ENCODE data around the gene KMT2C. TPM values are rescaled to one million over a fixed set of nuclear protein-coding genes. Genes with fewer than 3 reads are reported as not detected.
A peak's percentile ranks its signal among the peaks of the same experiment; 100 is the strongest.
"Not testable (repeated sequence)": the region's sequence is repeated elsewhere in the genome, so short reads cannot be mapped to it uniquely, and the experiment has no call there.

KMT2C gene
- total and polyA plus RNA-seq, 4 experiments from 2014 or later, result 2.7 to 129 (median 74.5) TPM

GRCh38 chr7:152386136-152386764 is 49.6 kb downstream of the KMT2C start:
- H3K27me3 Mint-ChIP-seq; DNase-seq; H3K4me3 ChIP-seq (ENCODE audit: low read length in 2 of 2); H3K27me3 ChIP-seq (ENCODE audit: insufficient read depth, low read length); H3K9me3 ChIP-seq (ENCODE audit: control insufficient read depth in 1 of 2, low read length in 2 of 2); H3K9me3 Mint-ChIP-seq; intact Hi-C loops (cut with micrococcal nuclease); H3K36me3 ChIP-seq (ENCODE audit: insufficient read depth, low read length); POLR2A ChIA-PET (ENCODE audit: partially characterized antibody); H3K36me3 Mint-ChIP-seq; CTCF ChIA-PET (ENCODE audit: partially characterized antibody); H3K27ac ChIP-seq (ENCODE audit: low read depth, low read length); H3K27ac Mint-ChIP-seq: not testable (repeated sequence)
- peaks cover 10% of the 10 kb centered on the region for H3K4me1 ChIP-seq (ENCODE audit: insufficient read depth, low read length)
- peak overlapping the region in 1 of 8 donors; percentile 2 for H3K4me3 Mint-ChIP-seq
- peaks cover 14 to 24% (median 18%) of the 10 kb centered on the region in 4 donors for H3K4me1 Mint-ChIP-seq

- peaks cover 15 to 17% (median 16%) of the 10 kb centered on the region in 4 donors for H3K4me1 Mint-ChIP-seq
- H3K27ac Mint-ChIP-seq; H3K9me3 ChIP-seq (ENCODE audit: control insufficient read depth in 1 of 2, low read length in 2 of 2); H3K27ac ChIP-seq (ENCODE audit: low read depth, low read length); H3K4me3 ChIP-seq (ENCODE audit: low read length in 2 of 2); DNase-seq; H3K36me3 Mint-ChIP-seq; H3K27me3 Mint-ChIP-seq; CTCF ChIA-PET (ENCODE audit: partially characterized antibody); H3K27me3 ChIP-seq (ENCODE audit: insufficient read depth, low read length); H3K9me3 Mint-ChIP-seq; H3K36me3 ChIP-seq (ENCODE audit: insufficient read depth, low read length); POLR2A ChIA-PET (ENCODE audit: partially characterized antibody); intact Hi-C loops (cut with micrococcal nuclease): not testable (repeated sequence)
- H3K4me3 Mint-ChIP-seq, result peak overlapping the region in 2 of 8 donors; percentile 15 to 37
- peaks cover 10% of the 10 kb centered on the region for H3K4me1 ChIP-seq (ENCODE audit: insufficient read depth, low read length)
Observed at GRCh38 chr7:152384235-152385200, 51.3 kb downstream of the KMT2C start.

DNA sequence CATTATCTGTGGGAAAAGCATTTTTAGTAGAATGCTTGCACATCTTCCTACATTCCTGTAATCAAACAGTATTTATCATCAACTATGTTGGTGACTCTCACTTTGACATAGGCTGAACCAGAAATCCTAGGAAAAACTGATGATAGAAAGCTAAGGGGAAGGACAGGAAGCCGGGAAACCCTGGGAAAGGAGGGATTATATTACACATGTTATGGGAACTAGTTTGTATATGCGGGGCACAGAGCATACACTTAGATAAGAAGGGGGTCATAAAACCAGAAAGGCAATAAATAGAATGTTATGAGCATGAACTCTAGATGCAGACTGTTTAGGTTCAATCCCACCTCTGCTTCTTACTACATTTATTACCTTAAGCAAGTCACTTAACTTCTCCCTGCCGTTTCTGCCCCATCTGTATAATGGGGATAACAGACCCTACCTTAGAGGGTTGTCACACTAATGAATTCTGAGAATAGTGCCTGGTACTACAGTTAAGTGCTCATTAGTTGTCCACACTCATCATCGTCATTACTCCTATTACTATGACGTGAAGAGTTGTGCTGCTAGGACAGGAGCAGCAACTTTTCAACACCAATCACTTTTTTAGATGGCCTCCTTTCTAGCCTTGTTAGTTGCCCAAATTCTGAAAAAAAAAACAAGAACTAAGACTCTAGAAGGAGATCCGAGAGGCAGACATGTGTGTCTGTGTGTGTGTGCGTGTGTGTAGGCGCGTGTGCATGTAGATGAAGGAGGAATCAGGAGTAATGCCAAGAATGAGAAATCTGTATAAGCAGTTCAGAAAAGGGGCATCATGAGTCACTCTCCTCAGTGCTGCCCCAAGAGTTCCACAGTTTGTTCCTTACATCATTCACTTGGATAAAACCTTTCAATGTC is 52.2 kb downstream of the KMT2C start:
- H3K9me3 Mint-ChIP-seq, result peaks cover 0 to 7% (median 3%) of the 10 kb centered on the region in 8 donors
- intact Hi-C loops (cut with micrococcal nuclease), result no loop called here
- Histone ChIP-seq H3K4me1 (ENCODE audit: insufficient read depth, low read length) (peaks cover 10% of the 10 kb centered on the region), H3K36me3 (ENCODE audit: insufficient read depth, low read length) (no peaks in the 10 kb centered on the region), H3K27me3 (ENCODE audit: insufficient read depth, low read length) (no peaks in the 10 kb centered on the region), H3K4me3 (ENCODE audit: low read length in 2 of 2) (no peak overlapping the region), H3K9me3 (ENCODE audit: control insufficient read depth in 1 of 2, low read length in 2 of 2) (no peaks in the 10 kb centered on the region), H3K27ac (ENCODE audit: low read depth, low read length) (no peak overlapping the region)
- DNase-seq, result no peak
- H3K4me1 Mint-ChIP-seq, result peaks cover 19 to 26% (median 23%) of the 10 kb centered on the region in 4 donors
- no peaks in the 10 kb centered on the region for H3K36me3 Mint-ChIP-seq
- POLR2A ChIA-PET (ENCODE audit: partially characterized antibody), result no interaction called here
- H3K4me3 Mint-ChIP-seq, result no peak overlapping the region
- no peaks in the 10 kb centered on the region for H3K27me3 Mint-ChIP-seq
- H3K27ac Mint-ChIP-seq, result no peak overlapping the region
- CTCF ChIA-PET (ENCODE audit: partially characterized antibody), result no interaction called here

DNA sequence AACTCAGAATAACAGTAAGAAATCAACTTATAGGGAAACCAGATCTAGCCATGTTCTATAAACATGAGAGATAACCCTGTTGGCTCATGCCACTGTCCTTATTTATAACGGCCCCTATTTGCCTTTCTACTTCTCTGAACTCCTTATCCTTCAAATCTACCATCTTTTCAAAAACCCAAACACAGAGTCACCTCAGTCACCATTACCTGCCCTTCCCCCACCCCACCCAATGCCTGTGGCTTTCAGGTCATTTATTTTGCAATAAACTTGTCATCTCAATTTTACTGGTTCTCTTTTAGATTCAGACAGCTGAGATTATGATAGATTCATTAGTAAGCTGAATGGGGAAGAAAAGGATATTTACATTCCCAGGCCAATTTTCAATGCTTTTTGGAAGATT is 53.6 kb downstream of the KMT2C start:
- intact Hi-C loops (cut with micrococcal nuclease), result no loop called here

DNA sequence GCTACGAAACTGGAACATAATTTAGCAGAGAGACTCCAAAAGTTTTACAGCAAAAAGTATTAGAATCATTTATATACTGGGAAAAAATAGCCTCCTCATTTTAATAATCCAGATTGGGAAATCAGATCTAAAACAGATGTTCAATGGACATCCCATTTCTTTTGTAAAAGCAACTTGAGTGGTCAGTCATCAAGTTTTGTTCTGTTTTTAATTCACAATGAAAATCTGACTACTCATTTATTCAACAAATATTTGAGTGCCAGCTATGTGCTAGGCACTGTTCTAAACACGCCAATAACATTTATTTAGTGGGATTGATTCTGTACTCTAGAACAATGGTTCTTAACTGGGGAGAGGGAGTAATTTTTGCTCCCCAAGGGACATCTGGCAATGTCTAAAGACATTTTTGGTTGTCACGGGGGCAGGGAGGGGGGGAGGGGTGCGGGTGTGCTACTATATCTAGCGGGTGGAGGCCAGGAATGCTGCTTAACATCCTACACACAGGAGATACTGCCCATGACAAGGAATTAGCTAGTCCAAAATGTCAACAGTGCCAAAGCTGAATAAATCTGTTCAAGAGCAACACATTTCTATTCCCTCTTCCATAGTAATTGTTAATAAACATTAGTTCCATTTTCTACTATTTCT is 54.7 kb downstream of the KMT2C start:
- H3K9me3 ChIP-seq (ENCODE audit: control insufficient read depth in 1 of 2, low read length in 2 of 2); H3K36me3 ChIP-seq (ENCODE audit: insufficient read depth, low read length); H3K27ac ChIP-seq (ENCODE audit: low read depth, low read length); H3K27ac Mint-ChIP-seq; POLR2A ChIA-PET (ENCODE audit: partially characterized antibody); intact Hi-C loops (cut with micrococcal nuclease); H3K9me3 Mint-ChIP-seq; H3K36me3 Mint-ChIP-seq; H3K27me3 ChIP-seq (ENCODE audit: insufficient read depth, low read length); H3K4me3 Mint-ChIP-seq; DNase-seq; H3K4me3 ChIP-seq (ENCODE audit: low read length in 2 of 2); CTCF ChIA-PET (ENCODE audit: partially characterized antibody); H3K27me3 Mint-ChIP-seq: not testable (repeated sequence)
- H3K4me1 Mint-ChIP-seq, result peaks cover 22 to 40% (median 33%) of the 10 kb centered on the region in 4 donors
- peaks cover 17% of the 10 kb centered on the region for H3K4me1 ChIP-seq (ENCODE audit: insufficient read depth, low read length)

More for the DNA sequence above, 53.6 kb downstream of the KMT2C start:
- ChIA-PET CTCF (ENCODE audit: partially characterized antibody) (no interaction called here), POLR2A (ENCODE audit: partially characterized antibody) (no interaction called here)
- H3K4me1 ChIP-seq (ENCODE audit: insufficient read depth, low read length), result peaks cover 10% of the 10 kb centered on the region
- no peaks in the 10 kb centered on the region for H3K9me3 ChIP-seq (ENCODE audit: control insufficient read depth in 1 of 2, low read length in 2 of 2)
- peaks cover 22 to 37% (median 31%) of the 10 kb centered on the region in 4 donors for H3K4me1 Mint-ChIP-seq
- H3K27me3 Mint-ChIP-seq, result no peaks in the 10 kb centered on the region
- H3K36me3 ChIP-seq (ENCODE audit: insufficient read depth, low read length), result no peaks in the 10 kb centered on the region
- peaks cover 0 to 7% (median 0%) of the 10 kb centered on the region in 8 donors for H3K9me3 Mint-ChIP-seq
- H3K27ac Mint-ChIP-seq, result no peak overlapping the region
- no peaks in the 10 kb centered on the region for H3K27me3 ChIP-seq (ENCODE audit: insufficient read depth, low read length)
- no peak overlapping the region for H3K27ac ChIP-seq (ENCODE audit: low read depth, low read length)
- H3K36me3 Mint-ChIP-seq, result peaks cover 0 to 2% of the 10 kb centered on the region in 2 donors
- H3K4me3 ChIP-seq (ENCODE audit: low read length in 2 of 2), result no peak overlapping the region
- no peak for DNase-seq
- no peak overlapping the region for H3K4me3 Mint-ChIP-seq

GRCh38 chr7:152378497-152378896 is 57.3 kb downstream of the KMT2C start:
- POLR2A ChIA-PET (ENCODE audit: partially characterized antibody); intact Hi-C loops (cut with micrococcal nuclease): not testable (repeated sequence)
- peaks cover 24 to 52% (median 38%) of the 10 kb centered on the region in 4 donors for H3K4me1 Mint-ChIP-seq

More at GRCh38 chr7:152378497-152378896, 57.3 kb downstream of the KMT2C start:
- DNase-seq; H3K36me3 Mint-ChIP-seq; H3K4me3 ChIP-seq (ENCODE audit: low read length in 2 of 2); H3K27me3 Mint-ChIP-seq; H3K9me3 Mint-ChIP-seq; H3K36me3 ChIP-seq (ENCODE audit: insufficient read depth, low read length); H3K27ac Mint-ChIP-seq; CTCF ChIA-PET (ENCODE audit: partially characterized antibody); H3K27me3 ChIP-seq (ENCODE audit: insufficient read depth, low read length); H3K27ac ChIP-seq (ENCODE audit: low read depth, low read length); H3K9me3 ChIP-seq (ENCODE audit: control insufficient read depth in 1 of 2, low read length in 2 of 2): not testable (repeated sequence)
- H3K4me1 ChIP-seq (ENCODE audit: insufficient read depth, low read length), result peaks cover 15% of the 10 kb centered on the region
- peak overlapping the region in 1 of 8 donors; percentile 45 for H3K4me3 Mint-ChIP-seq
